NCI-H128 (cell line): ENCODE measurements around the gene RAVER1.
"Not testable (repeated sequence)": the region's sequence is repeated elsewhere in the genome, so short reads cannot be mapped to it uniquely, and the experiment has no call there.

Experiments
- DNase-seq: peaks from one replicate; lab custom pipeline; 2025; ENCODE audit not compliant: unreplicated experiment; lab: John Stamatoyannopoulos, UW

Gene RAVER1

DNA sequence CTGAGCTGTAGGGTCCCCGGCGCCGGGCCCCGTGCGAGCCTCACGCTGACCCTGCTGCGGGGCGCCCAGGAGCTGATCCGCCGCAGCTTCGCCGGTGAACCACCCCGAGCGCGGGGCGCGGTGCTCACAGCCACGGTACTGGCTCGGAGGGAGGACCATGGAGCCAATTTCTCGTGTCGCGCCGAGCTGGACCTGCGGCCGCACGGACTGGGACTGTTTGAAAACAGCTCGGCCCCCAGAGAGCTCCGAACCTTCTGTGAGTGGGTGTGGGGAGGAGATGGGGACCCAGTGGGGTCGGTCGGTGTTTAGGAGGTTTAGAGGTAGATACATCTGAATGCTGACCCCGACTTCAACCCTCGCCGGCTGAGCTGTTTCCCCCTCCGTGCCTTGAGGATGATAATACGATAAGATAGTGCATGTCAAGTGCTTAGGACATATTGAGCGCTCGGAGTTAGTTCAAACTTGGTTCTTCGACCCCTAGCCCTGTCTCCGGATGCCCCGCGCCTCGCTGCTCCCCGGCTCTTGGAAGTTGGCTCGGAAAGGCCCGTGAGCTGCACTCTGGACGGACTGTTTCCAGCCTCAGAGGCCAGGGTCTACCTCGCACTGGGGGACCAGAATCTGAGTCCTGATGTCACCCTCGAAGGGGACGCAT lies 41.6 kb downstream of the RAVER1 start:
- DNase-seq, result no peak

DNA sequence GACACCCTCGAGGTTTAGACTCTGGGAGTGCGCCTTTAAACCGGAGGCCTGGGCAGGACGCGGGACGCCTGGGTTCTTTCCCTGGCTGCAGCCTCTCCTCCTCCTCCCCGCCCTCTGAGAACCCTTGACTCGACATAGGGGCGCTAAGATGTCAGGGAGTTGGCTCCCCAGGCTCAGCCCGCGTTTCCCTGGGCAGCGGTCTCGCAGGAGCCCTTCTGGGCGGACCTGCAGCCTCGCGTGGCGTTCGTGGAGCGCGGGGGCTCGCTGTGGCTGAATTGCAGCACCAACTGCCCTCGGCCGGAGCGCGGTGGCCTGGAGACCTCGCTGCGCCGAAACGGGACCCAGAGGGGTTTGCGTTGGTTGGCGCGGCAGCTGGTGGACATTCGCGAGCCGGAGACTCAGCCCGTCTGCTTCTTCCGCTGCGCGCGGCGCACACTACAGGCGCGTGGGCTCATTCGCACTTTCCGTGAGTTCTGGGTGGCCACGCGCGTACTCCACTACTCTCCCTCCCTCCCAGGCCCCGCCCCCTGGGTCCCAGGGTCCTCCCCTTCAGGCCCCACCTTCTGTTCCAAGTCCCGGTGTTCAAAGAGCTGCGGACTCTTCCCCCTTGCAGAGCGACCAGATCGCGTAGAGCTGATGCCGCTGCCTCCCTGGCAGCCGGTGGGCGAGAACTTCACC lies 42.3 kb downstream of the RAVER1 start:
- no peak for DNase-seq

DNA sequence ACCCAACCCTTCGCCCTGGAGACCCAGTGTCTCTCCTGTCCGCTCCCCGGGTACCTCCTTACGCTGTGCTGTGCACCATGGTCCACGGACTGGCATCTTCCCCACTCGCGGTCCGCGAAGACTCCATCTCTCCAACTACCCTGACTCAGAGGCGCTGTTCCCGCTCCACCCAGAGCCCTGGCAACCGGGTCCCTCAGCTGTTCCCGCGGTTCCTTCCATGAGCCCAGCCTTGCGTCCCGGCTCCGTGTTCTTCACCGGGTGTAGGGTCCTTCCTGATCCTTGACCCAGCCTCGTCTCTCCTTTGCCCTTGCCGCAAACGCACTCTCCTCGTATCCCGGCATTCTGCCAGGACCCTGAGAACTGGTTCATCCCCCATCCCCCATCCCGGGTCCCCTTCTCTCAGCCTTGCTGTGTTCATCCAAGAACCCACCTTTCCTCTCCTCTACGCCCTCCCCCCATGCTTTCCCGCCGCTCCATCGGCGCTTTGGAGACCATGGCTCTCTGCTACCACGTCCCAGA lies 42.9 kb downstream of the RAVER1 start:
- DNase-seq, result no peak

DNA sequence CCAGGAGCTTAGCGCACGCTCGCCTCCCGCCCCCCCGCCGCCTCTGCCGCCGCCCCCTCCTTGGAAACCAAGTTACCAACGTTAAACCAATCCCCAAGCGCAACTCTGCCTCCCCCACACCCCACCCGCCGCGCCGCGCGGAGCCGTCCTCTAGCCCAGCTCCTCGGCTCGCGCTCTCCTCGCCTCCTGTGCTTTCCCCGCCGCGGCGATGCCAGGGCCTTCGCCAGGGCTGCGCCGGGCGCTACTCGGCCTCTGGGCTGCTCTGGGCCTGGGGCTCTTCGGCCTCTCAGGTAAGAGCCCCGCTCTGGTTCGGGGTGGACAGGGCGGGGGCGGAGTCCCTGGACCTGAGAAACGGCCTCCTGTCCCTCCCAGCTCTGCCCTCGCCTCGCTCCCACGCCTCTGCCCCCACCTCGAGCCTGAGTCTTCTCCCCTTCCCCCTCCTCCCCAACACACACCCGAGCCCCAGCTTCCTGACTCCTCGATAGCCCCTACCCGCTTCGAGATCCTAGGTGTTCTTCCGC lies 43.4 kb downstream of the RAVER1 start, which contains the start of gene ICAM5:
ICAM5 (plus strand) TSS at position 117 of the 521 bp plus-strand sequence; CDS start at position 209, 92 bp downstream.
- no peak for DNase-seq

DNA sequence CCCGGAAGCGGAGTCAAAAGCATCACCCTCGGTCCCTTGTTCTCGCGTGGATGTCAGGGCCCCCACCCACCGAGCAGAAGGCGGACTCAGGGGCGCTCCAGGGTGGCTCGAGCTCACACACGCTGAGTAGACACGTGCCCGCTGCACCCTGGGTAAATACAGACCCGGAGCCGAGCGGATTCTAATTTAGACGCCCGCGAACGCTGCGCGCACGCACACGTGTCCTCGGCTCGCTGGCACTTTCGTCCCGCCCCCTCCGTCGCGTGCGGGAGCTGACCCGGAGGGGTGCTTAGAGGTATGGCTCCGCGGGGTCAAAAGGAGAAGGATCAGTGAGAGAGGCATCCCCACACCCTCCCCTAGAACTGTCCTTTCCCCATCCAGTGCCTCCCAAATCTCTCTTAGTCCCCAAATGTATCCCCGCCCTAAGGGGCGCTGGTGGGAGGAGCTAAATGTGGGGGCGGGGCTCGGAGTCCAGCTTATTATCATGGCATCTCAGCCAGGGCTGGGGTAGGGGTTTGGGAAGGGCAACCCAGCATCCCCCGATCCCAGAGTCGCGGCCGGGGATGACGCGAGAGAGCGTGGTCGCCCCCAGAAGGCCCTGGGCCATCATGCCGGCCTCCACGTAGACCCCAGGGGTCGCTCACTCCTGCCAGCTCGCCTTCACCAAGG lies 44.0 kb downstream of the RAVER1 start:
- no peak for DNase-seq

DNA sequence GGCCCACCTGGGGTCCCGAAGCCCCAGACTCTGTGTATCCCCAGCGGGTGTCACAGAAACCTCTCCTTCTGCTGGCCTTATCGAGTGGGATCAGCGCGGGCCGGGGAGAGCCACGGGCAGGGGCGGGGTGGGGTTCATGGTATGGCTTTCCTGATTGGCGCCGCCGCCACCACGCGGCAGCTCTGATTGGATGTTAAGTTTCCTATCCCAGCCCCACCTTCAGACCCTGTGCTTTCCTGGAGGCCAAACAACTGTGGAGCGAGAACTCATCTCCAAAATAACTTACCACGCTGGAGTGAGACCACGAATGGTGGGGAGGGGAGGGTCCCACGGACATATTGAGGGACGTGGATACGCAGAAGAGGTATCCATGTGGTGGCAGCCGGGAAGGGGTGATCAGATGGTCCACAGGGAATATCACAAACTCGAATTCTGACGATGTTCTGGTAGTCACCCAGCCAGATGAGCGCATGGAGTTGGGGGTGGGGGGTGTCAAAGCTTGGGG lies 44.6 kb downstream of the RAVER1 start:
- DNase-seq, result no peak

DNA sequence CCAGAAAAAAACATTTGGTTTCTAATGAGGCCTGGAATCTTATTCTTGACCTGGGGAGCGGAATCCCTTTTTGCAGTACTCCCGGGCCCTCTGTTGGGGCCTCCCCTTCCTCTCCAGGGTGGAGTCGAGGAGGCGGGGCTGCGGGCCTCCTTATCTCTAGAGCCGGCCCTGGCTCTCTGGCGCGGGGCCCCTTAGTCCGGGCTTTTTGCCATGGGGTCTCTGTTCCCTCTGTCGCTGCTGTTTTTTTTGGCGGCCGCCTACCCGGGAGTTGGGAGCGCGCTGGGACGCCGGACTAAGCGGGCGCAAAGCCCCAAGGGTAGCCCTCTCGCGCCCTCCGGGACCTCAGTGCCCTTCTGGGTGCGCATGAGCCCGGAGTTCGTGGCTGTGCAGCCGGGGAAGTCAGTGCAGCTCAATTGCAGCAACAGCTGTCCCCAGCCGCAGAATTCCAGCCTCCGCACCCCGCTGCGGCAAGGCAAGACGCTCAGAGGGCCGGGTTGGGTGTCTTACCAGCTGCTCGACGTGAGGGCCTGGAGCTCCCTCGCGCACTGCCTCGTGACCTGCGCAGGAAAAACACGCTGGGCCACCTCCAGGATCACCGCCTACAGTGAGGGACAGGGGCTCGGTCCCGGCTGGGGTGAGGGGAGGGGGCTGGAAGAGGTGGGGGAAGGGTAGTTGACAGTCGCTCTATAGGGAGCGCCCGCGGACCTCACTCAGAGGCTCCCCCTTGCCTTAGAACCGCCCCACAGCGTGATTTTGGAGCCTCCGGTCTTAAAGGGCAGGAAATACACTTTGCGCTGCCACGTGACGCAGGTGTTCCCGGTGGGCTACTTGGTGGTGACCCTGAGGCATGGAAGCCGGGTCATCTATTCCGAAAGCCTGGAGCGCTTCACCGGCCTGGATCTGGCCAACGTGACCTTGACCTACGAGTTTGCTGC lies 46.3 kb downstream of the RAVER1 start, which contains the start of gene ICAM4:
ICAM4 (plus strand) TSS at position 153 of the 935 bp plus-strand sequence; CDS start at position 211, 58 bp downstream.
- DNase-seq, result no peak

DNA sequence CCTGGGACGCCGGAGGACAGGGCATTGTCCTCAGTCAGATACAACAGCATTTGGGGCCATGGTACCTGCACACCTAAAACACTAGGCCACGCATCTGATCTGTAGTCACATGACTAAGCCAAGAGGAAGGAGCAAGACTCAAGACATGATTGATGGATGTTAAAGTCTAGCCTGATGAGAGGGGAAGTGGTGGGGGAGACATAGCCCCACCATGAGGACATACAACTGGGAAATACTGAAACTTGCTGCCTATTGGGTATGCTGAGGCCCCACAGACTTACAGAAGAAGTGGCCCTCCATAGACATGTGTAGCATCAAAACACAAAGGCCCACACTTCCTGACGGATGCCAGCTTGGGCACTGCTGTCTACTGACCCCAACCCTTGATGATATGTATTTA lies 47.9 kb downstream of the RAVER1 start:
- DNase-seq, result no peak

DNA sequence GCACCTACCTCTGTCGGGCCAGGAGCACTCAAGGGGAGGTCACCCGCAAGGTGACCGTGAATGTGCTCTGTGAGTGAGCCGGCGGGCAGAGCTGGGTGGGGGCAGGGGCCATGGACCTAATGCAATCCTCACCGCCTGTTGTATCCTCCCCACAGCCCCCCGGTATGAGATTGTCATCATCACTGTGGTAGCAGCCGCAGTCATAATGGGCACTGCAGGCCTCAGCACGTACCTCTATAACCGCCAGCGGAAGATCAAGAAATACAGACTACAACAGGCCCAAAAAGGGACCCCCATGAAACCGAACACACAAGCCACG lies 48.4 kb downstream of the RAVER1 start:
- DNase-seq, result no peak

DNA sequence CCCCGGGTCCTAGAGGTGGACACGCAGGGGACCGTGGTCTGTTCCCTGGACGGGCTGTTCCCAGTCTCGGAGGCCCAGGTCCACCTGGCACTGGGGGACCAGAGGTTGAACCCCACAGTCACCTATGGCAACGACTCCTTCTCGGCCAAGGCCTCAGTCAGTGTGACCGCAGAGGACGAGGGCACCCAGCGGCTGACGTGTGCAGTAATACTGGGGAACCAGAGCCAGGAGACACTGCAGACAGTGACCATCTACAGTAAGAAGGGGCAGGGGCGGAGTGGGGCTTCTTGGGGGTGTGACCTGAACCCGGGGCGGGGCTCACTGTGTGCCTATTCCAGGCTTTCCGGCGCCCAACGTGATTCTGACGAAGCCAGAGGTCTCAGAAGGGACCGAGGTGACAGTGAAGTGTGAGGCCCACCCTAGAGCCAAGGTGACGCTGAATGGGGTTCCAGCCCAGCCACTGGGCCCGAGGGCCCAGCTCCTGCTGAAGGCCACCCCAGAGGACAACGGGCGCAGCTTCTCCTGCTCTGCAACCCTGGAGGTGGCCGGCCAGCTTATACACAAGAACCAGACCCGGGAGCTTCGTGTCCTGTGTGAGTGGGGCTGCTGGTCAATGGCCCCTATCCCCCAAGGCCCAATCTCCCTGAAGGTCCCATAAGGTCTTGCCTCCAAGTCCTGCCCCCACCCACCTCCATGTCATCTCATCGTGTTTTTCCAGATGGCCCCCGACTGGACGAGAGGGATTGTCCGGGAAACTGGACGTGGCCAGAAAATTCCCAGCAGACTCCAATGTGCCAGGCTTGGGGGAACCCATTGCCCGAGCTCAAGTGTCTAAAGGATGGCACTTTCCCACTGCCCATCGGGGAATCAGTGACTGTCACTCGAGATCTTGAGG lies 49.0 kb downstream of the RAVER1 start:
- DNase-seq, result no peak

DNA sequence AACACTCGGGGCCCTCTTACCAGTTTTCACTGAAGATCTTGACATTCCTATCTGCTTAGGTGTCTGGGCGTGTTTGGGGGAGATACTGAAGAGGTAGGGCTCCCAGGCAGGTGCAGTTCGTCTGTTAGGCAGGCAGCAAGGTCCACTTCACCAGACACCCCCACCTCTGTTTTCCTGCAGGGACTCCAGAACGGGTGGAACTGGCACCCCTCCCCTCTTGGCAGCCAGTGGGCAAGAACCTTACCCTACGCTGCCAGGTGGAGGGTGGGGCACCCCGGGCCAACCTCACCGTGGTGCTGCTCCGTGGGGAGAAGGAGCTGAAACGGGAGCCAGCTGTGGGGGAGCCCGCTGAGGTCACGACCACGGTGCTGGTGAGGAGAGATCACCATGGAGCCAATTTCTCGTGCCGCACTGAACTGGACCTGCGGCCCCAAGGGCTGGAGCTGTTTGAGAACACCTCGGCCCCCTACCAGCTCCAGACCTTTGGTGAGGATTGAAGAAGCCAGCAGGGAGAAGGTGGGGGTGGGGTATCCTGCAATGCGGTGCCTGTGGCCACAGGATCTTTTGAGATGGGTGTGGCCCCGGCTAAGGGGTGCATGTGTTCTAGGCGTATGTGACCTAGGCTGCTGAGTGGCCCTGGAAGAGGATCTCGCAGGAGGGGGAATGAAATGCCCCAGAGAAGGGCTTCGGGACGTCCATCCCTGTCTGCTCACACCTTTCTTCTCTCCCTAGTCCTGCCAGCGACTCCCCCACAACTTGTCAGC lies 49.8 kb downstream of the RAVER1 start:
- DNase-seq, result no peak

DNA sequence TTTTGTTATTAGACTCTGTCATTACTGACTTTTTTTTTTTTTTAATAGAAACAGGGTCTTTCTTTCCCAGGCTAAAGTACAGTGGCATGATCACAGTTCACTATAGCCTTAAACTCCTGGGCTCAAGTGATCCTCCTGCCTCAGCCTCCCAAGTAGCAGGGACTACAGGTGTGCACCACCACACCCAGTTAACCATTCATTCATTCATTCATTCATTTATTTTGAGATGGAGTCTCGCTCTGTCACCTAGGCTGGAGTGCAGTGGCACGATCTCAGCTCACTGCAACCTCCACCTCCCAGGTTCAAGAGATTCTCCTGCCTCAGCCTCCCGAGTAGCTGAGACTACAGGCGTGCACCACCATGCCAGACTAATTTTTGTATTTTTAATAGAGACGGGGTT lies 51.3 kb downstream of the RAVER1 start:
- DNase-seq, result not testable (repeated sequence)

DNA sequence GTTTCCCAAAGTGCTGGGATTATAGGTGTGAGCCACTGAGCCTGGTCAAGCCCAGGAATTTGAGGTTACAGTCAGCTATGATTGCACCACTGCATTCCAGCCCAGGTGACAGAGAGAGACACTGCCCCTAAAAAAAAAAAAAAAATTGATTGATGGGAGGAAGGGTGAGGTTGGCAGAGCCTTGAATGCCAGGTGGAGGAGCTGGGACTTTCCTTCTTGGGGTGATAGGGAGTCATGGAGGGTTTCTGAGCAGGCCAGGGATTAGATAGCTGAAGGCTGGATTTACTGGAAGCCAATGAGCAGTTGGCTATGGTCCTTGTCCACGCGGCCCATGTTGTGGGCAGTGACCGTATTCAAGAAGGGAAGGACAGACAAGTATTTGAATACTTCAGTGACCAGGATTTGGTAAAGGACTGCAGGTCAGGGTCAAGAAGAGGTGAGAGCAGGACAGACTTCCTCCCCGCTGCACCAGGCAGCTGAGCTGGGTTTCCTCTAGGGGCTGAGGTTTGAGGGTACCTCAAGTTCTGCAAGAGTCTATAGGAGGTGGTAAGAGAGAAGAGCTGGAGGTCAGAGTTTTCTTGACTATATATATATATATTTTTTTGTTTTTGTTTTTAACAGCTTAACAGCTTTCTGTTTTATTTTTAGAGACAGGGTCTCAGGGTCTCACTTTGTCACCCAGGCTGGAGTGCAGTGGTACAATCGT lies 53.4 kb downstream of the RAVER1 start:
- DNase-seq, result no peak

DNA sequence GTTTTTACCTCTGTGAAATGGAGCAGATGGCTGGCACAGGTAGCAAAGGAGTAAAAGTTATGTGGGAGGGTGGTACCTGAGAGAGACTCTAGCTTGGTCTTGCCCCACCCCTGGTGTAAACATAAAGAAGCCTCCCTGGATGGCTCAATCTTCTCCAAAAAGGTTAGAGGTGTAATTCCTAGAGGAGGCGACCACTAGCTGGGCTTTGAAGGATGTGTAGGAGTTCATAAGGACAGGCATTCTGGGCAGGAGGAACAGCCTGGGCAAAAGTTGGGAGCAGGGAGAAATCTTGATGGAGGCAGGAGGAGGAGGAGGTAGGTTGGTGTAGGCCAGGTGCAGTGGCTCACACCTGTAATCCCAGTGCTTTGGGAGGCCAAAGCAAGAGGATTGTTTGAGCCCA lies 54.4 kb downstream of the RAVER1 start:
- no peak for DNase-seq

DNA sequence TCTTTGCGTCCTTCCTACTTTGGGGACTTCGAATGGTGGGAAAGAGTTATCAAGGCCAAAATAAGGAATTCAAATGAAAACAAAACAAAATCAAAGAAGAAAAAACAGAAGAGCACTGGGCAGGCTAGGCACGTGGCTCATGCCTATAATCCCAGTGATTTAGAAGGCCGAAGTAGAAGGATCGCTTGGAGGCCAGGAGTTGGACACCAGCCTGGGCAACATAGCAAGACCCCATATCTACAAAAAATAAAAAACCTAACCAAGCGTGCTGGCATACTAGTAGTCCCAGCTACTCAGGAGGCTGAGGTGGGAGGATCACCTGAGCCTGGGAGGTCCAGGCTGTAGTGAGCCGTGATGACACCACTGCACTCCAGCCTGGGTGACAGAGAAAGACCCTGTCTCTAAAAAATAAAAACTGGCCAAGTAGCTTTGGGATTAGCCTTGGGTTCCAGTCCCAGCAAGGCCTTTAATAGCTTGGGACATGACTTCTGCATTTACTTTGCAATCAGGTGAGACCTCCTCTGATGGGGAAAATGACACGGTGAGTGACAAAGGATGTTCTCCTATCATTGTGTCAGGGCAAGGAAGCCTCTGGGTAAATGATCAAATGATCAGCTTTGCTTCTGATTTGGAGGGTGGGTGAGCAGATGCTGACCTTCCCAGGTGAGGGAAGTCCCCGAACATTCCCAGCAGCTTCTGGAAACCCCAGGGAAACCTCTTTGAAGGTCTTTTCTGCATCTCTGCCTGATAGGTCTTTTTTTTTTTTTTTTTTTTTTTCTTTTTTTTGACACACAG lies 55.3 kb downstream of the RAVER1 start:
- no peak for DNase-seq

DNA sequence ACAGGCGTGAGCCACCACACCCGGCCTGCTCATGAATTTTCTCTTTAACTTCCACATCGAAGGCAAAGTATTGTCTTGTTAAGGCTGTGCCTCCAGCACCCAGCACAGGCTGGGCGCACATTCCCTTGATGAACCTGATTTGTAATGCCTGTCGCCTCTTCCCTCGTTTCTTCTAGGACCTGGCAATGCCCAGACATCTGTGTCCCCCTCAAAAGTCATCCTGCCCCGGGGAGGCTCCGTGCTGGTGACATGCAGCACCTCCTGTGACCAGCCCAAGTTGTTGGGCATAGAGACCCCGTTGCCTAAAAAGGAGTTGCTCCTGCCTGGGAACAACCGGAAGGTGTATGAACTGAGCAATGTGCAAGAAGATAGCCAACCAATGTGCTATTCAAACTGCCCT lies 58.7 kb downstream of the RAVER1 start:
- DNase-seq, result no peak

DNA sequence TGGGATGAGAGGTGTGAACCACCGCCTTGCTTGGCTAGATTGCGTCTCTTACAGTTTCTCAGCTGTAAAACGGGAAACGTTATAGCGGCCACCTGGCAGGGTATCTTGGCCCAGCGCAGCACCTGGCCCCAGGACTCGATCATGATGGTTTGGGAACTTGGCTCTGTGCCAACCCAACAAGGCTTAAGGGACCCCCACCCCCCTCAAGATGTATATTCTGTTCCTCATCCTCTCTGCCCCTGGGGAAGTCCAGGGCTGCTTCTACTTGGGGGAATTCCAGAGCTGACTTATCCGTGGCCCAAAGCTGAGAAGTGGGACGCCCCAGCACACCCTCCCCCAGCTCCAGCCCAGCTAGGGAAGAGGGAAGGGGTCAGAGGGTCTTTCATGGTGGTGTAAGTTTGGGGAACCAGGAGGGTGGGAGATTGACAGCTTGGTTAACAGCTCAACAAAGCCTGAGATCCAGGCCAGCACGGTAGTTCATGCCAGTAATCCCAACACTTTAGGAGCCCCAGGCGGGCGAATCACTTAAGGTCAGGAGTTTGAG lies 61.7 kb downstream of the RAVER1 start:
- no peak for DNase-seq
